Raji (cell line): ENCODE measurements around the gene ELAVL2.

Experiments
- POLR2A ChIP-seq: IDR thresholded peaks from 2 replicates; pipeline ENCODE4 v1.6.1; 2011; ENCODE audit warnings: low read depth, low read length, control low read depth; ENCODE audit not compliant: insufficient read depth

The ELAVL2 gene

DNA sequence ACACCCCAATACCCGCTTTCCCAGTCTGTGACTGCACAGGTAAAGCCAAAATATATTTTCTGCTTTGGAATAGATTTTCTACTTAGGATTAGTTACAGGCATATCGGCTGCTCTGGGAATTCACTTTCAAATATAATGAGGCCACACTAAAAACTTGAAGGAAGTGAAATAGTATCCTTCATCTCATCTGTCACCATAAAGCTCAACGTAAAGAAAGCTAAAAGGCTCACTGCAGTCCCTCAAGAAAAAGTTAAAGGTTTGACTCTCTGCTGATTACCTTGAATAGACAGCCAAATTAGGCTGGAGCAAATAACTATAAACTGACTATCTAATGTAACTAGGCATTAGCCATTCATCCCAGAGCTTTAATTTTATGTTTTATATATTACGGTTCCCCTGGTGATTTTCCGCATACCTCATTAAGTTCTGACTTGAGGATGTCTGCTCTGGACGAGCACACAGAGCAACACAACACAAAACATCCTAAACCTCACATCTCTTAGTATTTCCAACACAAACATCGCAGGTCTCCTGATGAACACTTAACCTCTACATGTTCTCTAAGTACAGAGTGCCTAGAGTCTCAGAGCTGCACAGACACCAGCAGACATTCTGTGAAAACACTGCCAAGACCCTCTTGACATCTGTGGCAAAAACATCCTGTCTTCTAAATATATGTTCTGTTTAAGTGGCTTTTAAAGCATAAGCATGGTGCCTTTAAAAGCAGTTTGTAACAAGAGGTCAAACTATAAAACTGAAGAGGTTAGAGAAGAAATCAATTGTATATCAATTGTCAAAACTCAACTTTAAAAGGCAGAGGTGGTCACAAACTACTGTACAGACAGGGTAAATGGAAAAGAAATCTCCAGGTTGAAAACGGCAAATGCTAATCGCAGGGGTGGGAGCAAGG, 35.4 kb downstream of the ELAVL2 start:
- TF ChIP-seq POLR2A, result no peak

DNA sequence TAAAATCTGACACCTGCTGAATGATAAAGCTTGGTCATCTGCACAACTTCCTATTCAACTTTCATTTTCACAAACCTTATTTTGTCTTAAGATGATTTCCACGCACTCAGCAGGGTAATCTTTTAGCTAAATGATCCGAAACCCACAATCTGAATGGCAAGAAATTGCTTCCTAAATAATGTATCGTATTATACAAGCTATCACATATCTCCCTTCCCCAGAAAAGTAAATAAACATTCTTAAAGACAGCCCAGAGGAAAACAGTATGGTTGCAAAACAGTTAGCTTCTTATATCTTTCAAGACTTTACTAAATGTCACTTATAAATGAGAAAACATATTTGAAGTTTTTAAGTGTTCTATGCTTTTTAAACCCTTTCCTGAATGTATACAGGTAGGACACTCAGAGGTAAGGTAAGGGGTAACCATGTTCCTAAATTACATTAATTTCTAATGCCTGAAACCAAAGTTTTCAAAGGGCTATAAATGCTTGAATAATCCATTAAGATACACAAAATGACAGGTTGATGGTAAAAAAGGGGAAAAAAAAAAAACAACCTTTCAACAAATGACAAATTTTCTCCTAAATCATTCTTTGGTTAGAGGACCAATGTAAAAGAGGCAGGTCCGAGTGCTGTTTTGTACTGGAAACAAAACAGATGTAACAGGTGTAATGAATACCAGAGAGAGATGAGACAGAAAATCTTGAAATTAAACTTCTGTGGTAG, 36.3 kb downstream of the ELAVL2 start:
- no peak for TF ChIP-seq POLR2A

DNA sequence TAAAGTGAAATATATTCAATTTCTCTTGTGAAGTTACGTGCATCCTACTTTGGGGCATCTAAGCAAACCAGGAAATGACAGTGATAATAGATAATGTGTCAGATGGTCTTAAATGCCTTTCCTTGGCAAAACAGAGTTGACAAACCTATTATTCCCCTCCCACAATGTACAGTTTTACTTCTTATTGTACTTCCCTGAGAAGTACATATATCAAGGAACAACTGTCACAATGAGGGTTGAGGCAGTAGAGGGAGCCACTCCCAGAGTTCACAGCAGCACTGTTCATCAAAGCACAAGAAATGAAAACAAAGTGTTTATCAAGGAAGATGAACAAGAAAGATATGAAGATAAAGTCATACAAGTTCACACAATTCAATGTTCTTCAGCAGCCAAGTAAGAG, 41.1 kb downstream of the ELAVL2 start:
- no peak for TF ChIP-seq POLR2A

DNA sequence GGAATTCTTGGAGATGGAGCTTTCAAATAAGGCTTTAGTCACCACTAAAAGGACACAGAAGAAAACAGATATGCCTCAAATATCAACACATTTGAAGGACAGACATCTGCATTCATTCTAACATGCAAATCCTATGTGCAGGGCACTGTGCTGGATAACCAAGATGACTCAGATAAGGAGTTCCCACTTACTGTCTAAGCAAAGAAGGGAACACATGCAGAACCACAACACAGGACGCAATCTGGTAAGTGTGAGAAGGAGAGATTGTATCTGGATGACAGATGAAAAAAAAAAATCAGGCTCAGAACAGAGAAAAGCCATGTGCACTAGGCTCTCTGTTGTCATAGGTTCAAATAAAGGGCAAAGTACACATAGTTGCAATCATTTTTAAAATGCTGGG, 42.5 kb downstream of the ELAVL2 start:
- TF ChIP-seq POLR2A, result no peak

DNA sequence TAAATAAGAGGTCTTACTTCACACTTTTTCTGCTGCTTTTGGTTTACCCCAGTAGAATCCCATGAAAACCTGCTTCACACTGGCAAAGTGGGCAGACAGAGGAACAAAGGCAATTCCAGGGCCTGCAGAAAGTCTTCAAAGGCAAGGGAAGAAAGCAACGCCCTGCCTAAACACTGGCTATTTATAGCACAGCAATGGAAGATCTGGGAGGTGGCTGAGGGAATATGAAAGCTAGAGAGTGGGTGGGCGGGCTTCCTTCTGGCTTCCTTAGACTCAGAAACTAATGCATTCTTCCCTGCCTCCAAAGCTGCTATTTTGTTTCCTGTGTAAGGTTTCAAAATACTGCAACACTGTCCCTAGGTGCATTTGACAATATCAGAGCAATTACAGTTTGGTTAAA, 46.8 kb downstream of the ELAVL2 start:
- TF ChIP-seq POLR2A, result no peak

DNA sequence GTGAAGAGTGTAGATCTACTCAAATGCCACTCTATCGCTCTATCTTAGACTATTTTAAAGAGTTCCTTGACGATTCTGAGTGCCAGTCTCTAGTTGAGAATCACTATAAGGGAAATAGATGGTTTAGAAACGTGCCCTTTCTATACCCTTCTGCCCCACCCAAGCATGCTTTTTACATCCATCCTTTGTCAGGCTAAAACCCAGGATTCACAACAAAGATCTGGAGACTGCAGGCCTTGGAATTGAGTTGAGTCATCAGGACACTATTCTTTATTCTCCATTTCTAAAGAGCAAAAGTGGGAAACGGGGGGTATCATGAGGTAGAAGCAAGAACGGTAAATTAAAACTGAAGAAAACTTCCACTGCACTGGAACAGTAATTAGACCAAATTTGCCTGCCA, 48.7 kb downstream of the ELAVL2 start:
- no peak for TF ChIP-seq POLR2A

DNA sequence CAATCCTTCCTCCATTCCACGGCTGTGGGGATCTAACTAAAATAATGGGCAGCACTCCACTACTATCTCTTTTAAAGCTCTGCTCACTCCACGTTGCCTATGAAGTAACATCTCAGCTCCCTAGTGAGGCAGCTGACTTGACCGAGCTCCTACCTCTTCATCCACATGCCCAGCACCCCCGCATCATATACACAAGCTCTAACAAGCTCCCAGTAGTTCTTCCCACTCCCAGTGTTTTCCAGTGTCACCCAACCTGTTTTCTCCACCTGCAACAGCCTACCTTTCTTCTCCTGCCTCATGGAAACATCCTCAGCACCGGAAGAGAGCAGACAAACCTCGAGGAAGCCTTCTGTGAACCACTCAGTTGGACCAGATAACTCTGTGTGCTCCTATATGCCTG, 50.5 kb downstream of the ELAVL2 start:
- no peak for TF ChIP-seq POLR2A

DNA sequence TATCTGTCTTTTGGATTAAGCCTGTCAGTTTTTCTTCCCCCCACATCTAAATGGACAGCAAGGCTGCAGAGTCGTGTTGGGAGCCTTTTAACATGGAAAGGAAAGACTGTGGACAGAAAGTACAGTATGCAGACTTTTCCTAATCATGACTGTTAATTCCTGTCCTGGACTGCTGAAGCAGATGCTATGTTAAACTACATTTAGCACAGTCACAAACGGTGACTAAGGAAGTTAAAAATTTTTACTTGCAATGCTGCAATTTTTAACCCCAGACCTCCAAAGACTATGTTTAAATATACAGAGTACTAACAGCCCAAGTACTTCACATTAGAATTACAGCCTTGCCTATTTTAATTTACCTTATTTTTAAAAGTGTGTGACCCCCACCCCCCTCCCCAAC, 51.8 kb downstream of the ELAVL2 start:
- no peak for TF ChIP-seq POLR2A

DNA sequence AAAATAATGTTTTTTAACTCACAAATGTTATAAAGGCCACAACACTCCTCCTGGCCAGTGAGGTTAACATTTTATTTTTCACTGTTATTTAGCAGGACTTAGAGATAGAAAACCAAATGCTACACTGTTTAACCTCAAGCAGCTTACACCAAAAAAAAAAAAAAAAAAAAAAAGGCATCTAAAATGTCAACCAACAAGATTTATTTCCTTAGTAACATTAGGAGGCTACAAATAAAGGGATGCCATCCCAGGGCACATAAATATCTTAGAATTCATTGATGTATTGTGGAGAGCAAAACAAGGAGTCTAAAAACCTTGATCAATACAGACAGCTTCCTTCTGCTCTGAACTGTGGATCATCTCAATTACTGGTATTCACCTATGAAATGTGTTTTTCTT, 53.7 kb downstream of the ELAVL2 start:
- TF ChIP-seq POLR2A, result no peak

DNA sequence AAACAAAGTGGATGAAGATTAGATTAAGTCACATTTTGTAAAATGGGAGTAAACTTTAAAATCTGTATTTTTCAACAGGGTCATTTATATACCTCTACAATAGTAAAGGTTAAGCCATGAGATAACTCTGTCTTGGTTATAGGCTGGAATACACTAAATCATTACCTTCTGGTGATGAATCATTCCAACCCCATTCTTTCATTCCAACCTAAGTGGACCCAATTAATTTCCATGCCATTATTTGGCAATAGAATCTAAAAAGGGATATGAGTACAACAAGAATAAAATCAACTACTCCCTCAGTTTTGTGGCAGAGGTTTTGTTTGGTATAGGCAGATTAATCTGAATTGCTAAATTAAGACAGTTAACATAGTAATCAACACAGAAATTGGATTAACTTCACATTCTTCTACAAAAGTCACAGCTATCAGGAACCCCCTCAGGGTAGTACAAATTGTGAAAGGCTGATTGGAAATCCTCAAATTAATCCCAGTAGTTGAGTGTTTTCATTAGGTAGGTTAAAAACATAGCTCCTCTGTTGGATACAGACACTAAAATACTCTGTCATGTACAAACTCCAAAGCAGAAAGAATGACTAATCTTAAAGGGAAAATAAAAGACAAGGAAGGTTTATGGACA, 54.2 kb downstream of the ELAVL2 start:
- no peak for TF ChIP-seq POLR2A

DNA sequence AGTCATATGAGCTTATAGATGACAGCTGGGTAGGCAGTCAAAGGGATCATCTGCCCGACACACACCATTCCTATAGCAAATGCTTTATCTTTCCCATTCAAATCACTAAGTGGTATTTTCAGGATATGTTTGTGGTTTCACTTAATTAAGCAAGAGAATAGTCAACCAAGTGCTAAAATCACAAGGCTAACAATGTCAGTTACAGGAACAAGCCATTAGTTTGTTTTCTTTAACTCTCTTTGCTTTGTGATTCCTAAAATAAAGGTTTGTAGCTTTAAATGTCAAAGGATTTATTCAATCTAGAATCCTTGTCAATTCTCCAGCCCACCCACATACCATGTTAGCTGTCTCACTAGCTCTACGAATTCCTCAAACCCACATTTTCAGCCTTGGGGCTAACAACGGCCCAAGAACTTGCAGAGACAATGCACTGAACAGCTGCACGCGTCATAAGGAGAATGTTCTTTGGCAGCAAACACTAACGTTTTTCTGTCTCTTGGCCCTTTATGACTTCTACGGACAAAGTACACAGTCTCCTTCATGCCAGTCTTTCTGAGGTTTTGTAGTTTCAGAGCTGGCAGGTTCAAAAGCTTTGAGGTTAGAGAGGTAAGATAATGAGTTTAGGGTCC, 56.6 kb downstream of the ELAVL2 start:
- TF ChIP-seq POLR2A, result no peak

DNA sequence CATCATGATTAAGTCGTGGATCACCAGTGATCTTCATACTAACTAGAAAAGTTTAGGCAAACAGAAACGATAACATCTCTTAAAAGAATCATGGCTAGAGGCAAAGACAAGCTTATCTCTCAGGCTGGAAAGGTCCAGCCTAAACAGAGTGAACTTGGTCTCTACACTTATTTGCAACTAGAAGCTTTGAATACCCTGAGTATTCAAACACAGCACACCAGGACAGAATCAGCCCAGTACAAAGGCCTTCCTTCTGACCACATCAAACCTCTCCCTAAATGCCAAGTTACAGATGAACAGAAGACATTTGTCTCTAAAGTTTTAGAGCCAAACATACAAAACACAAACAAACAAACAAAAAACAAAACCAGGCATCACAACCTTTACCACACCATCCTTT, 57.2 kb downstream of the ELAVL2 start:
- TF ChIP-seq POLR2A, result no peak

DNA sequence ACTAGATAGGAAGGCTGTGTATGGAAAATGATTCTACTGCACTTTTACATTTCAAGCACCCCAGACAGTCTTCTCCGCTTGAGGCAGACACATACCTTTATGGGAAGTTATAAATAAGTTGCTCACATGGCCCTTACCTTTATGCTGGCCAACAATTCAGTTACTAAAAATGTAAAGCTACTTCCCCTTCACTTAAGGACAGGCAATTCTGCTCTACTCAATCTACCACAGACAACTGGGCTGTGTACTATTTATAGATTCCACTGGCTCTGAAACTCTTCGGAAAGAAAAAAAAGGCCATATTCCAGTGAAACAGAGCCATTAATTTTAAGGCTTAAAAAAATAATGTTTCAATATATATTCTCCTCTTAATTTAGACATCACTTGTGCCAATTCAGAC, 59.4 kb downstream of the ELAVL2 start:
- no peak for TF ChIP-seq POLR2A

DNA sequence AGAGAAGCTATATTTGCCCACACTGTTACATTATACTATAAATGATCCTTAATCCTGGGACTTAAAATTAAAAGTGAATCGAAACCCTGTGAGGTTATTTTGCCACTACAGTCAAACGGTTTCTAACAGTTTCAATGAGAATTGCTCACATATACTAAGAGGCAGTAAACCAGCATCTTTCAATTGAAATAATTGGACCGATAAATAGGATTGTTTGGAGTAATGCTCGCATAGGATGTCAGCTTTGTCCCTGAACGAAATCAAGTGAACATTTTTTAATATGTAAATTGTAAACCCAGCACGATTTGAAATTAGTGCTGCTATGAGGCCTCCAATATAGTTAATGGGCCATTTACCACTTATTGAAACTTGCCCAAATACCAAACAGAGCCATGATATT, 60.5 kb downstream of the ELAVL2 start:
- TF ChIP-seq POLR2A, result no peak

DNA sequence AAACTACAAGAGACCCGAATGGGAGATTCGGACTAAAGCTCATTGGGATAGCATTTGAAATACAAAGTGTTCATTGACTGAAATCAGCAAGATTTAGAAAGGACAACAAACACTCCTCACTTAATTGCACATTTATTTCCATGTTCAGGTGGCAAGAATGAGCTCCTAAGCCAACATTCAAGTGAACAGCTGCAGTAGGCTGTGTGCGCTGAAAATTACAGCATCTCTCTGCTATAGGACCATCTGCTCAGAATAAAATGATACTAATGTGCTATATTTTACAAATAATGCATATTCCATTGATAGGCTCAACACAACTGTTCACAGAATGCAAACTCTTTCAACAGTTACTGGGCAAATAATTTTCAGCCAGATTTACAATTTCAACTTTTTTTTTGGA, 61.8 kb downstream of the ELAVL2 start:
- no peak for TF ChIP-seq POLR2A
